ENCODE results near the gene DAGLA. TPM values are rescaled to one million over a fixed set of nuclear protein-coding genes. Genes with fewer than 3 reads are reported as not detected.

Gene DAGLA
- total RNA-seq, 1 experiment from 2014 or later, result 3.1 TPM

DNA sequence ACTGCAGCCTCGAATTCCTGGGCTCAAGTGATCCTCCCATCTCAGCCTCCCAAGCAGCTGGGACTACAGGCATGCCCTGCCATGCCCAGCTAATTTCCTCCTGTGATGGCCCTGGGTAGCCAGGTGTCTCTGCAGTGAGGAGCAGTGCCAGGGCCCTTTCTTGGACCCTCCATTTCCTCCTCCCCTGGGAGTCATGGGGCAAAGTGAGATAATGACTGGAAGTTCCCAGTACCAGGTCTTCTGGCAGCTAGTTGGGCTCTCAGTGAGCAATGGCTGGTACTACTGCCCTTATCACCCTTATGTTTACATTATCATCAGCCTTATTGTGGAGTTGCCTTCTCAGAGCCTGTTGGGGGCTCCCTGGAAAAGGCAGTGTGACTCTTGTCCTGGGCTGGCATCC, 17.6 kb downstream of the DAGLA start:
- Mint-ChIP-seq H3K27me3 (ENCODE audit: low read depth) (no peaks in the 10 kb centered on the region; the same call in 1 of the 2 replicates), H3K9me3 (no peaks in the 10 kb centered on the region), H3K4me3 (no peak overlapping the region), H3K27ac (0 out of 2 replicates have a peak overlapping the region, but pooled peaks have one; percentile 23), H3K36me3 (no peaks in the 10 kb centered on the region), H3K4me1 (peaks cover 45% of the 10 kb centered on the region)
- CTCF ChIA-PET, result interaction anchor here (1.0 to 2.2 kb wide), 9 partner anchors 11 to 99 kb away, joined by 3 to 13 read pairs (median 3); no protein-coding TSS in a partner anchor
- POLR2A ChIA-PET, result no interaction called here
- TF ChIP-seq, protein P1, sequence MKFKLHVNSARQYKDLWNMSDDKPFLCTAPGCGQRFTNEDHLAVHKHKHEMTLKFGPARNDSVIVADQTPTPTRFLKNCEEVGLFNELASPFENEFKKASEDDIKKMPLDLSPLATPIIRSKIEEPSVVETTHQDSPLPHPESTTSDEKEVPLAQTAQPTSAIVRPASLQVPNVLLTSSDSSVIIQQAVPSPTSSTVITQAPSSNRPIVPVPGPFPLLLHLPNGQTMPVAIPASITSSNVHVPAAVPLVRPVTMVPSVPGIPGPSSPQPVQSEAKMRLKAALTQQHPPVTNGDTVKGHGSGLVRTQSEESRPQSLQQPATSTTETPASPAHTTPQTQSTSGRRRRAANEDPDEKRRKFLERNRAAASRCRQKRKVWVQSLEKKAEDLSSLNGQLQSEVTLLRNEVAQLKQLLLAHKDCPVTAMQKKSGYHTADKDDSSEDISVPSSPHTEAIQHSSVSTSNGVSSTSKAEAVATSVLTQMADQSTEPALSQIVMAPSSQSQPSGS (CRISPR knock-in tag; IDR thresholded peaks at IDR 0.05; ENCODE audit: borderline replicate concordance, low read depth), result no peak
- TF ChIP-seq, protein P2, sequence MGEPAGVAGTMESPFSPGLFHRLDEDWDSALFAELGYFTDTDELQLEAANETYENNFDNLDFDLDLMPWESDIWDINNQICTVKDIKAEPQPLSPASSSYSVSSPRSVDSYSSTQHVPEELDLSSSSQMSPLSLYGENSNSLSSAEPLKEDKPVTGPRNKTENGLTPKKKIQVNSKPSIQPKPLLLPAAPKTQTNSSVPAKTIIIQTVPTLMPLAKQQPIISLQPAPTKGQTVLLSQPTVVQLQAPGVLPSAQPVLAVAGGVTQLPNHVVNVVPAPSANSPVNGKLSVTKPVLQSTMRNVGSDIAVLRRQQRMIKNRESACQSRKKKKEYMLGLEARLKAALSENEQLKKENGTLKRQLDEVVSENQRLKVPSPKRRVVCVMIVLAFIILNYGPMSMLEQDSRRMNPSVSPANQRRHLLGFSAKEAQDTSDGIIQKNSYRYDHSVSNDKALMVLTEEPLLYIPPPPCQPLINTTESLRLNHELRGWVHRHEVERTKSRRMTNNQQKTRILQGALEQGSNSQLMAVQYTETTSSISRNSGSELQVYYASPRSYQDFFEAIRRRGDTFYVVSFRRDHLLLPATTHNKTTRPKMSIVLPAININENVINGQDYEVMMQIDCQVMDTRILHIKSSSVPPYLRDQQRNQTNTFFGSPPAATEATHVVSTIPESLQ (CRISPR knock-in tag; IDR thresholded peaks at IDR 0.05), result no peak
- TF ChIP-seq NR2C2 (CRISPR knock-in tag; IDR thresholded peaks at IDR 0.05) (no peak), TP53 (CRISPR knock-in tag; IDR thresholded peaks at IDR 0.05) (no peak), IRF2 (CRISPR knock-in tag; IDR thresholded peaks at IDR 0.05; ENCODE audit: borderline replicate concordance, low read depth) (no peak), NFE2L1 (CRISPR knock-in tag; IDR thresholded peaks at IDR 0.05) (no peak), NR3C1 (CRISPR knock-in tag; conservative IDR thresholded peaks at IDR 0.05; ENCODE audit: low read depth) (no peak), SMAD3 (CRISPR knock-in tag; IDR thresholded peaks at IDR 0.05; ENCODE audit: borderline replicate concordance) (no peak), ZNF121 (CRISPR knock-in tag; IDR thresholded peaks at IDR 0.05) (no peak), ZNF416 (CRISPR knock-in tag; IDR thresholded peaks at IDR 0.05) (no peak), ZNF317 (CRISPR knock-in tag; IDR thresholded peaks at IDR 0.05; ENCODE audit: borderline replicate concordance, low read depth) (no peak), GTF2I (CRISPR knock-in tag; conservative IDR thresholded peaks at IDR 0.05) (no peak)
- TF ChIP-seq, protein P3, sequence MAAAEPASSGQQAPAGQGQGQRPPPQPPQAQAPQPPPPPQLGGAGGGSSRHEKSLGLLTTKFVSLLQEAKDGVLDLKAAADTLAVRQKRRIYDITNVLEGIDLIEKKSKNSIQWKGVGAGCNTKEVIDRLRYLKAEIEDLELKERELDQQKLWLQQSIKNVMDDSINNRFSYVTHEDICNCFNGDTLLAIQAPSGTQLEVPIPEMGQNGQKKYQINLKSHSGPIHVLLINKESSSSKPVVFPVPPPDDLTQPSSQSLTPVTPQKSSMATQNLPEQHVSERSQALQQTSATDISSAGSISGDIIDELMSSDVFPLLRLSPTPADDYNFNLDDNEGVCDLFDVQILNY (CRISPR knock-in tag; IDR thresholded peaks at IDR 0.05), result no peak
- TF ChIP-seq, protein P4, sequence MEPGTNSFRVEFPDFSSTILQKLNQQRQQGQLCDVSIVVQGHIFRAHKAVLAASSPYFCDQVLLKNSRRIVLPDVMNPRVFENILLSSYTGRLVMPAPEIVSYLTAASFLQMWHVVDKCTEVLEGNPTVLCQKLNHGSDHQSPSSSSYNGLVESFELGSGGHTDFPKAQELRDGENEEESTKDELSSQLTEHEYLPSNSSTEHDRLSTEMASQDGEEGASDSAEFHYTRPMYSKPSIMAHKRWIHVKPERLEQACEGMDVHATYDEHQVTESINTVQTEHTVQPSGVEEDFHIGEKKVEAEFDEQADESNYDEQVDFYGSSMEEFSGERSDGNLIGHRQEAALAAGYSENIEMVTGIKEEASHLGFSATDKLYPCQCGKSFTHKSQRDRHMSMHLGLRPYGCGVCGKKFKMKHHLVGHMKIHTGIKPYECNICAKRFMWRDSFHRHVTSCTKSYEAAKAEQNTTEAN (CRISPR knock-in tag; IDR thresholded peaks at IDR 0.05), result no peak
- TF ChIP-seq, protein P5, sequence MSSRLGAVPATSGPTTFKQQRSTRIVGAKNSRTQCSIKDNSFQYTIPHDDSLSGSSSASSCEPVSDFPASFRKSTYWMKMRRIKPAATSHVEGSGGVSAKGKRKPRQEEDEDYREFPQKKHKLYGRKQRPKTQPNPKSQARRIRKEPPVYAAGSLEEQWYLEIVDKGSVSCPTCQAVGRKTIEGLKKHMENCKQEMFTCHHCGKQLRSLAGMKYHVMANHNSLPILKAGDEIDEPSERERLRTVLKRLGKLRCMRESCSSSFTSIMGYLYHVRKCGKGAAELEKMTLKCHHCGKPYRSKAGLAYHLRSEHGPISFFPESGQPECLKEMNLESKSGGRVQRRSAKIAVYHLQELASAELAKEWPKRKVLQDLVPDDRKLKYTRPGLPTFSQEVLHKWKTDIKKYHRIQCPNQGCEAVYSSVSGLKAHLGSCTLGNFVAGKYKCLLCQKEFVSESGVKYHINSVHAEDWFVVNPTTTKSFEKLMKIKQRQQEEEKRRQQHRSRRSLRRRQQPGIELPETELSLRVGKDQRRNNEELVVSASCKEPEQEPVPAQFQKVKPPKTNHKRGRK (CRISPR knock-in tag; IDR thresholded peaks at IDR 0.05; ENCODE audit: borderline replicate concordance), result no peak
- no peak for ATAC-seq
- no peak for DNase-seq (ENCODE audit: low spot score)

DNA sequence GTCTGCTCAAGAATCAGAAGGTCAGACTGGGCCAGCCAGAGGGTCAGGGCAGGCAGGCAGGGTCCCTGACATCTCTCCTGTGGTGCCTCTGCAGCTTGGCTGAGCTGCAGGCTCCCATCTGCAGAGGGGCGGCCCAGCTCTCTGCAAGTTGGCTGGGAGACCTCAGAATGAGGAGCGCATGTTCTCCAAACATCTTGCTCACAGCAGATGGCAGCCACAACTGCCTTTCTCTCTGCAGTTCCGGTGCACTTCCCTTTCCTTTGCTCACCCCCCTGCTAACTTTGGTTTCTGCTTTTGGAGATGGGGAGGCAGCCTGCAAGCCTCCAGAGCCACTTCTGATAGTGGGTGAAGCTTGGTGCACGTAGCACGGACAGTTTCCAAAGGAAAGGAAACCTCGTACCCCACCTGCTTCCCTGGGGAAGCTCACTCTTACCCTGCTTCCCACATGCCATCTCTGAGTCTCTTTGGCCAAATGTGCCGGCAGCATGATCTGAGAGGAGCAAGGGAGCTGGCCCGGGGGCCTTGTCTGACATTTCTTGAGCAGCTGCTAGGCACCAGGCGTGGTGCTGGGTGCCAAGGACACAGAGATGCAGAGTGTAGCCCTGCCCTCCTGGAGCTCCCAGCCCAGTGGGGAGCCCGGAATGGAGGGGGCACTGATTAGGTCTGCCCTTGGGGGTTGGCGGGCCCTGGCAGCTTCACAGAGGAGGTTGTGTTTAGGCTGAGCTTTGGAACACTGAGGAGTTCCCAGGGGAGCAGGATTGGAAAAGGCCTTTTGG, 18.2 kb downstream of the DAGLA start:
- no peaks in the 10 kb centered on the region for H3K9me3 Mint-ChIP-seq
- CTCF ChIA-PET, result interaction anchor here (1.0 to 2.2 kb wide), 11 partner anchors 8 to 99 kb away, joined by 3 to 13 read pairs (median 3); no protein-coding TSS in a partner anchor
- POLR2A ChIA-PET, result no interaction called here
- no peaks in the 10 kb centered on the region; the same call in 1 of the 2 replicates for H3K27me3 Mint-ChIP-seq (ENCODE audit: low read depth)
- H3K4me3 Mint-ChIP-seq, result no peak overlapping the region
- H3K4me1 Mint-ChIP-seq, result peaks cover 45% of the 10 kb centered on the region
- DNase-seq (ENCODE audit: low spot score) (no peak), ATAC-seq (no peak)
- no peaks in the 10 kb centered on the region for H3K36me3 Mint-ChIP-seq
- TF ChIP-seq JAZF1 (CRISPR knock-in tag; IDR thresholded peaks at IDR 0.05) (no peak), NFYB (CRISPR knock-in tag; conservative IDR thresholded peaks at IDR 0.05; ENCODE audit: low read depth) (no peak), SMAD3 (CRISPR knock-in tag; IDR thresholded peaks at IDR 0.05; ENCODE audit: borderline replicate concordance) (no peak), FOXJ3 (CRISPR knock-in tag; IDR thresholded peaks at IDR 0.05; ENCODE audit: borderline replicate concordance) (no peak), NFATC4 (CRISPR knock-in tag; IDR thresholded peaks at IDR 0.05) (no peak), GRHL2 (CRISPR knock-in tag; IDR thresholded peaks at IDR 0.05; ENCODE audit: insufficient replicate concordance, severe bottlenecking) (no peak), NFE2L1 (CRISPR knock-in tag; IDR thresholded peaks at IDR 0.05) (no peak)
- TF ChIP-seq, protein P6, sequence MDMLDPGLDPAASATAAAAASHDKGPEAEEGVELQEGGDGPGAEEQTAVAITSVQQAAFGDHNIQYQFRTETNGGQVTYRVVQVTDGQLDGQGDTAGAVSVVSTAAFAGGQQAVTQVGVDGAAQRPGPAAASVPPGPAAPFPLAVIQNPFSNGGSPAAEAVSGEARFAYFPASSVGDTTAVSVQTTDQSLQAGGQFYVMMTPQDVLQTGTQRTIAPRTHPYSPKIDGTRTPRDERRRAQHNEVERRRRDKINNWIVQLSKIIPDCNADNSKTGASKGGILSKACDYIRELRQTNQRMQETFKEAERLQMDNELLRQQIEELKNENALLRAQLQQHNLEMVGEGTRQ (CRISPR knock-in tag; IDR thresholded peaks at IDR 0.05), result no peak
- TF ChIP-seq, protein P7, sequence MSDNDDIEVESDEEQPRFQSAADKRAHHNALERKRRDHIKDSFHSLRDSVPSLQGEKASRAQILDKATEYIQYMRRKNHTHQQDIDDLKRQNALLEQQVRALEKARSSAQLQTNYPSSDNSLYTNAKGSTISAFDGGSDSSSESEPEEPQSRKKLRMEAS (CRISPR knock-in tag; IDR thresholded peaks at IDR 0.05), result no peak
- H3K27ac Mint-ChIP-seq, result 0 out of 2 replicates have a peak overlapping the region, but pooled peaks have one; percentile 23

All from WTC11 (cell line).